ENCODE results near the gene ZNF678. TPM values are rescaled to one million over a fixed set of nuclear protein-coding genes. Genes with fewer than 3 reads are reported as not detected.

The ZNF678 gene
- total and polyA plus RNA-seq, 2 donors (not counting 1 experiment from before 2014, with no cell fraction given) = 2.2 to 7.3 TPM

DNA sequence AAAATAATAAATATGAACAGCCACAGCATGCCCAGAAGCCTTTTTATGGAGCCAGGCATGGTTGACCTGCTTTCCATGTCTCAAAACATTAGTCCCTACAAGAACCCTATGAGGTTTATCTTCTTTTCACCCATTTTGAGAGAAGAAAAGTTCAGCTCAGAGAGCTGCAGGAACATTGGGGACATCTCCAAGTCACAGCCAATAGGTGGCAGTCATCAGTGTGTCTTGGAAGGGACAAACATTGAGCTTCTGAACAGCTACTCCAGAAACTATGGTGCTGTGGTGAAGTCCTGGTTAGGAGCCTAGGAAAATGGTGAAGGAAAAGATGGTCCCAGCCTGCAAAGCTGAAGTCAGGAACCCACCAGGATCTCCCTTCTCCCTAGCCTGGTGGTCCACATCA is 98.1 kb downstream of the ZNF678 start:
- Histone ChIP-seq H3K79me2 (ENCODE audit: control insufficient read depth, insufficient read depth, low read length) (no peaks in the 10 kb centered on the region), H3K27ac (ENCODE audit: insufficient read depth, low read length) (no peak overlapping the region), H3K4me1 (ENCODE audit: control insufficient read depth, extremely low read depth, insufficient read depth, low read length) (no peaks in the 10 kb centered on the region), H3K4me2 (ENCODE audit: extremely low read depth, insufficient read depth, low read length) (no peak overlapping the region), H3K9ac (ENCODE audit: insufficient read depth, low read length) (no peak overlapping the region), H3K27me3 (ENCODE audit: control insufficient read depth, insufficient read depth, low read length) (no peaks in the 10 kb centered on the region), H3K9me3 (ENCODE audit: control insufficient read depth, insufficient read depth, low read depth, low read length) (no peaks in the 10 kb centered on the region), H3K36me3 (ENCODE audit: control insufficient read depth, insufficient read depth, low read length) (no peaks in the 10 kb centered on the region), H4K20me1 (ENCODE audit: control insufficient read depth, extremely low read depth, insufficient read depth, low read length) (no peaks in the 10 kb centered on the region), H2AFZ (ENCODE audit: low read length) (no peak overlapping the region), H3K4me3 (replicated peaks in 1 of 4; ENCODE audit: control extremely low read depth in 1 of 4, insufficient read depth in 1 of 4, low read depth in 3 of 4, low read length in 4 of 4) (no peak overlapping the region)
- TF ChIP-seq, protein P1, sequence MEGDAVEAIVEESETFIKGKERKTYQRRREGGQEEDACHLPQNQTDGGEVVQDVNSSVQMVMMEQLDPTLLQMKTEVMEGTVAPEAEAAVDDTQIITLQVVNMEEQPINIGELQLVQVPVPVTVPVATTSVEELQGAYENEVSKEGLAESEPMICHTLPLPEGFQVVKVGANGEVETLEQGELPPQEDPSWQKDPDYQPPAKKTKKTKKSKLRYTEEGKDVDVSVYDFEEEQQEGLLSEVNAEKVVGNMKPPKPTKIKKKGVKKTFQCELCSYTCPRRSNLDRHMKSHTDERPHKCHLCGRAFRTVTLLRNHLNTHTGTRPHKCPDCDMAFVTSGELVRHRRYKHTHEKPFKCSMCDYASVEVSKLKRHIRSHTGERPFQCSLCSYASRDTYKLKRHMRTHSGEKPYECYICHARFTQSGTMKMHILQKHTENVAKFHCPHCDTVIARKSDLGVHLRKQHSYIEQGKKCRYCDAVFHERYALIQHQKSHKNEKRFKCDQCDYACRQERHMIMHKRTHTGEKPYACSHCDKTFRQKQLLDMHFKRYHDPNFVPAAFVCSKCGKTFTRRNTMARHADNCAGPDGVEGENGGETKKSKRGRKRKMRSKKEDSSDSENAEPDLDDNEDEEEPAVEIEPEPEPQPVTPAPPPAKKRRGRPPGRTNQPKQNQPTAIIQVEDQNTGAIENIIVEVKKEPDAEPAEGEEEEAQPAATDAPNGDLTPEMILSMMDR (conservative IDR thresholded peaks at IDR 0.05 in 1 of 2, IDR thresholded peaks at IDR 0.05 in 1 of 2; ENCODE audit: low read depth in 1 of 2, low read length in 2 of 2) = no peak
- TF ChIP-seq EZH2 (IDR thresholded peaks at IDR 0.05; ENCODE audit: low read length, missing control alignments) = no peak
- DNase-seq (ENCODE audit: low read depth in 2 of 2) = no peak

- Histone ChIP-seq H3K27me3 (ENCODE audit: control insufficient read depth, insufficient read depth, low read length) (no peaks in the 10 kb centered on the region), H3K4me1 (ENCODE audit: control insufficient read depth, extremely low read depth, insufficient read depth, low read length) (no peaks in the 10 kb centered on the region), H3K9ac (ENCODE audit: insufficient read depth, low read length) (no peak overlapping the region), H3K4me3 (replicated peaks in 1 of 4; ENCODE audit: control extremely low read depth in 1 of 4, insufficient read depth in 1 of 4, low read depth in 3 of 4, low read length in 4 of 4) (no peak overlapping the region), H2AFZ (ENCODE audit: low read length) (no peak overlapping the region), H3K27ac (ENCODE audit: insufficient read depth, low read length) (no peak overlapping the region), H4K20me1 (ENCODE audit: control insufficient read depth, extremely low read depth, insufficient read depth, low read length) (no peaks in the 10 kb centered on the region), H3K9me3 (ENCODE audit: control insufficient read depth, insufficient read depth, low read depth, low read length) (no peaks in the 10 kb centered on the region), H3K79me2 (ENCODE audit: control insufficient read depth, insufficient read depth, low read length) (no peaks in the 10 kb centered on the region), H3K36me3 (ENCODE audit: control insufficient read depth, insufficient read depth, low read length) (no peaks in the 10 kb centered on the region), H3K4me2 (ENCODE audit: extremely low read depth, insufficient read depth, low read length) (no peak overlapping the region)
- no peak for DNase-seq (ENCODE audit: low read depth in 2 of 2)
- TF ChIP-seq EZH2 (IDR thresholded peaks at IDR 0.05; ENCODE audit: low read length, missing control alignments) = no peak
- TF ChIP-seq, protein P1 (conservative IDR thresholded peaks at IDR 0.05 in 1 of 2, IDR thresholded peaks at IDR 0.05 in 1 of 2; ENCODE audit: low read depth in 1 of 2, low read length in 2 of 2) = no peak
Observed at GRCh38 chr1:227662933-227663332, 99.6 kb downstream of the ZNF678 start.

GRCh38 chr1:227666286-227666685 is 102.9 kb downstream of the ZNF678 start:
- H3K4me3 ChIP-seq (replicated peaks in 1 of 4; ENCODE audit: control extremely low read depth in 1 of 4, insufficient read depth in 1 of 4, low read depth in 3 of 4, low read length in 4 of 4) = no peak overlapping the region
- no peaks in the 10 kb centered on the region for H3K4me1 ChIP-seq (ENCODE audit: control insufficient read depth, extremely low read depth, insufficient read depth, low read length)
- H3K27ac ChIP-seq (ENCODE audit: insufficient read depth, low read length) = no peak overlapping the region
- H3K27me3 ChIP-seq (ENCODE audit: control insufficient read depth, insufficient read depth, low read length) = no peaks in the 10 kb centered on the region
- no peak overlapping the region for H3K4me2 ChIP-seq (ENCODE audit: extremely low read depth, insufficient read depth, low read length)
- no peak overlapping the region for H2AFZ ChIP-seq (ENCODE audit: low read length)
- no peaks in the 10 kb centered on the region for H3K36me3 ChIP-seq (ENCODE audit: control insufficient read depth, insufficient read depth, low read length)
- no peaks in the 10 kb centered on the region for H3K9me3 ChIP-seq (ENCODE audit: control insufficient read depth, insufficient read depth, low read depth, low read length)
- DNase-seq (ENCODE audit: low read depth in 2 of 2) = no peak
- H3K79me2 ChIP-seq (ENCODE audit: control insufficient read depth, insufficient read depth, low read length) = no peaks in the 10 kb centered on the region
- H3K9ac ChIP-seq (ENCODE audit: insufficient read depth, low read length) = no peak overlapping the region
- TF ChIP-seq, protein P1 (conservative IDR thresholded peaks at IDR 0.05 in 1 of 2, IDR thresholded peaks at IDR 0.05 in 1 of 2; ENCODE audit: low read depth in 1 of 2, low read length in 2 of 2) = no peak
- no peaks in the 10 kb centered on the region for H4K20me1 ChIP-seq (ENCODE audit: control insufficient read depth, extremely low read depth, insufficient read depth, low read length)
